ENCODE measurements around the gene PGAP3.
A peak's percentile ranks its signal among the peaks of the same experiment; 100 is the strongest.

The PGAP3 gene

GRCh38 chr17:39633570-39634183, 54.2 kb downstream of the PGAP3 start:
- no peak for DNase-seq

GRCh38 chr17:39632153-39632941, 55.5 kb downstream of the PGAP3 start:
- no peak for DNase-seq

GRCh38 chr17:39631403-39631802, 56.5 kb downstream of the PGAP3 start:
- no peak for DNase-seq

GRCh38 chr17:39629898-39630297, 58.0 kb downstream of the PGAP3 start:
- no peak for DNase-seq

DNA sequence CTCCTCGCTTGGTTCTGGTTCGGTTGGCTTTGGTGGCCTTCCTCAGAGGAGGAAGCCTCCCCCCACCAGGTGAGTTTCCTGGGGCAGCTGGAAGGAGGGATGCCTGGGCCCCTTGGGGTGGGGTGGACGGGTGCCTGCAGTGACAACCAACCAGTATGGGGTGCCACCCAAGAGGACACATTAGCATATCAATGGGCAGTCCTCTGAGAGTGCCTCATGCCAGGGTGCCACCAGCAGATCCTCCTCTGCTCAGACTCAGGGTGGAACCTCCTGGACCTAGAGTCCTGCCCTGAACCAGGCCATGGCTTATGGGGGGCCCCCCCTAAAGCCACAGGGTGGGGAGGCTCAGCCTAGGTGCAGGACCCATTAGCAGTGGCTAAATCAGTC, 58.4 kb downstream of the PGAP3 start:
- no peak for DNase-seq

- no peak for DNase-seq
These were observed 59.0 kb downstream of the PGAP3 start for GRCh38 chr17:39628655-39629493.

- DNase-seq, result no peak
These were observed 59.9 kb downstream of the PGAP3 start for GRCh38 chr17:39627712-39628516.

GRCh38 chr17:39627047-39627711, 60.7 kb downstream of the PGAP3 start:
- DNase-seq, result no peak

- peak; percentile 20 for DNase-seq
These were observed 61.4 kb downstream of the PGAP3 start, which contains the start of gene PPP1R1B for GRCh38 chr17:39626171-39627046. Gene PPP1R1B (plus strand): TSS chr17:39626952. CDS start chr17:39627393, 441 bp downstream.

DNA sequence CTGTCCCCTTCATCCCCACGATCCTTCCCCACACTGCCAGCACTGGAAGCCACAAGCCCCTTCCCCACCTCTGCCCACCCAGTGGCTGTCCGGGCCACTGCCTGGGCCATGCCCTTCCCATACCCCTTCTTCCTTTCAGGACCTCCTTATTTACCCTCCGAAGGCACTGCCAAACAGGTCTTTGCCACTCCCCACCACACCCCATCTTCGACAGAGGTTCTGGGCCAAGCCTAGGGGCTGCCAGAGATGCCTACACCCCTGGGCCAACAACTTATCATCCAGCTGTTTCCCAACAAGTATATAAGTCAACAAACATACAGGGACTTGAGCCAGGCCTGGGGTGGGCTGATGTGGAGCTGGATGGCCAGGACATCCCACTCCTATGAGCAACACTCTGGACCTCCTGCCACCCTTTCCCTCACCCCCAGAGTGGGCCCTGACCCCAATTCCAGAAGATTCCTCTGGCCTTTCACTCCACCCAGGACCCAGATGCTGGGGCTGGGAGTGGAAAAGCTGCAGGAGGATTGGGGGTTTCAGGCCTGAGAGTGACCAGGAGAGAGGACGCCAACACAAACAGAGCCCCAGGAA, 62.6 kb downstream of the PGAP3 start:
- no peak for DNase-seq

GRCh38 chr17:39624313-39624712, 63.5 kb downstream of the PGAP3 start:
- DNase-seq, result no peak

DNA sequence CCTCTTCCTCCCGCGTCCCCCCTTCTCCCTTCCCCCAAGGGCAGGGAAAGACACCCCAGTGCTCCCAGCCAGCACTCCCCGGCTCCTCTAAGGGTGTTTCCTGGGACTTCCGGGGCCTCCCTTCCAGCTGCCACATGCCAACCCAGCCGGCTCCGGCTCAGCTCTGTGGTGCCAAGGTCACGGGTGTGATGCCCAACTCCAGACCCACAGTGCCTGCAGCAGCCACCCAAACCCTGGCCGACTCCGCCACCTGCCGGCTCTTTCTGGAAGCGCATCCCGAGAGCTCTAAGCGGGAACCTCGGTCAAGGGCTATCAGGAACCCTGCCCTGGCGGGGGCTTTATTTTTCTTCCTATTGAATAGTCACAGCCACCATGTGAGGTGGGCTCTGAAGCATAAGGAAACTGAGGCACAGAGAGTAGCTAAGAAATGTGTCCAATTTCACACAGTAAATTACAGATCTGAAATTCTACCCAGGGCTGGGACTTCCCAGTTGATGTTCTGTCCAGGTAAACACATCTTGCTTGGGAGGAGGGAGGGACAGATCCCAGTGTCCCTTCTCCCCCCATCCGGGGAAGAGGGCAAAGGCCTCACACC, 64.4 kb downstream of the PGAP3 start:
- peak; percentile 90 for DNase-seq

GRCh38 chr17:39622380-39623006, 65.4 kb downstream of the PGAP3 start:
- DNase-seq, result peak; percentile 71

DNA sequence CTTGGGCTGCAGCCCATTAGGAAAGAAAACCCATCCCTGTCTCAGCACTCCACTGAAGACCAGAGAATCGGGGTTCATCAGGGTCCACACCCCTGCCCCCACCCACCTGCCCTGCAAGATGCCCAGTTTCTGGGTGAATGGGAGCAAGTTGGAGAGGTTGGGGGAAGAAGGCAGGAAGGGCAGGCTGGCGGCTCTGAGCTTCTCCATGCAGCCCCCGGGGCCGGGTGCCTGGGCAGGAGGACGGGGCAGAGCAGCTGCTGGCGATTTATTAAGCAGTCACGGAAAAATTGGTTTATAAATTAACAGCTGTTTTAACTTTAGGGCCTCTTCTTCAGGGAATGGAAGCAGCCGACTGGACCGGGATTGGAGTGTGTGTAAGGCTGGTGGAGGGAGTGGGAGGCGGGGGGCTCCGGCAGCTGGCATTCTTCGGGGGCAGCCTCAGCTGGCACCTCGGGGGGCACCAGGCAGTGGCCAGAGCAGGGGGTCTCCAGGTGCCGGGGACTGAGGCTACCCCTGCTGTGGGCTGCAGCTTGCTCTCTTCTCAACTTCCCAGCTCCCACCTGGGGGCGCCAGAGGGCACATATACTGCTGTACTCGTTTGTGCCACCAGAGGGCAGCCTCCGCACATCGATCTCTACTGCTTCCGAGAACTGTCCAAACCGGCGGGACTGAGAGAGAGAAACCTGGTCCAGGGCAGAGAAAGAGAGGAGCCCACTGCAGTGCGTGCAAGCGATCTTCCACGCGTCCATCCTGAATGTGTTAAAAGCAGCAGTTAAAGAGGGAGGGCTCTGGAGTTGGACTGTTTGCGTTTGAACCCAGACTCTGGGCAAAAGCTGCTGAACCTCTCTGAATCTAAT, 66.1 kb downstream of the PGAP3 start:
- peak; percentile 91 for DNase-seq
